Kidney capillary endothelial cell (primary cell): ENCODE results near the gene DNAJB12.
"Not testable (repeated sequence)": the region's sequence is repeated elsewhere in the genome, so short reads cannot be mapped to it uniquely, and the experiment has no call there.

Experiments
- DNase-seq: peaks from one replicate; pipeline ENCODE4 v3.0.0-alpha.2; 2018; ENCODE audit warnings: low spot score

DNAJB12 gene

GRCh38 chr10:72315611-72316385, 38.9 kb downstream of the DNAJB12 start:
- no peak for DNase-seq

DNA sequence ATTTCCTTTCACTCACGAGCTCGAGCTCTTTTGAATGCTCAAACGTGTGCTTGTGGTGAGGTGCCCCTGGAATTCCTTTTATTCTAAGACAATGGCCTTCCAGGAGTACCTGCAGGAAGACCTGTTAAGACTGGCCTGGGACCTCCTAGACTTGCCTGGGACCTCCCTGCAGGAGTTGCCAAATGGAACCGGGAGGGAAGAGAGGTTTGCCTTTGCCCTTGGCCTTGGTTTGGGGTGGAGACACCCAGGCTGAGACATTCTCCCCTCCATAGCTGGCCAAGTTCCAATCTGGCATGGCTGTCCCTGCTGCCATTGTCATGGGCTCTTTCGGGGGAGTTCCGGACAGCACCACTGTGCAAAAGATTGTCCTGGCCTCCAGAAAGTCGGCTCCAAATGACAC, 39.7 kb downstream of the DNAJB12 start:
- no peak for DNase-seq

DNA sequence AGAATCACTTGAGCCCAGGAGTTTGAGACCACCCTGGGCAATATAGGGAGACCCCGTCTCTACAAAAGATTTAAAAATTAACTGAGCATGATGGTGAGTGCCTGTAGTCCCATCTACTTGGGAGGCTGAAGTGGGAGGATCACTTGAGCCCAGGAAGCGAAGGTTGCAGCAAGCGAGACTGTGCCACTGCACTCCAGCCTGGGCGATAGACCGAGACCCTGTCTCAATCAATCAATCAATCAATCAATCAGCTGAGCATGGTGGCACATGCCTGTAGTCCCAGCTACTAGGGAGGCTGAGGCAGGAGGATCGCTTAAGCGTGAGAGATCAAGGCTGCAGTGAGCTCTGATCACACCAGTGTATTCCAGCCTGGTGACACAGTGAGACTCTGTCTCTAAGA, 40.5 kb downstream of the DNAJB12 start:
- DNase-seq: no peak

DNA sequence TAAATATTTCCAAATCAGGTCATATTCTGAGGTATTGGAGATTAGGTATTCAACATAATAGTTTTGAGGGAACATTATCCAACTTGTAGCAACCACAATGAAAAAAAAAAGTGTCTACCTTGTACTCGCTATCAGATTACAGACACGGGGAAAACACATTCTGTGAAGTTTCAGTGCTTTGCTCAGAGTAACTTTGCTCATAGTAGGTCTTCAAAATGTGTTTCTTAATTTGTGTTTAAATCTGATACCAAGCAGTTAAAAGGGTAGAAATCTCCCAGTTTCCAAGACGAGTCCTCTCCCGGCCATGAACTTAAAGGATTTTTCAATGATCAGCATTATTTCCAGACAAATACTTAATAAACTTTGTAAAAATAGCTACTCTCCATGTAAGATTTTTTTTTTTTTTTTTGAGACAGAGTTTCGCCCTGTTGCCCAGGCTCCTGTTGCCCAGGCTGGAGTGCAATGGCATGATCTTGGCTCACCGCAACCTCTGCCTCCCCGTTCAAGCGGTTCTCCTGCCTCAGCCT, 41.8 kb downstream of the DNAJB12 start:
- no peak for DNase-seq

GRCh38 chr10:72311667-72312066, 43.1 kb downstream of the DNAJB12 start:
- DNase-seq: no peak

- DNase-seq: no peak
Measured at GRCh38 chr10:72310636-72311035, 44.1 kb downstream of the DNAJB12 start.

DNA sequence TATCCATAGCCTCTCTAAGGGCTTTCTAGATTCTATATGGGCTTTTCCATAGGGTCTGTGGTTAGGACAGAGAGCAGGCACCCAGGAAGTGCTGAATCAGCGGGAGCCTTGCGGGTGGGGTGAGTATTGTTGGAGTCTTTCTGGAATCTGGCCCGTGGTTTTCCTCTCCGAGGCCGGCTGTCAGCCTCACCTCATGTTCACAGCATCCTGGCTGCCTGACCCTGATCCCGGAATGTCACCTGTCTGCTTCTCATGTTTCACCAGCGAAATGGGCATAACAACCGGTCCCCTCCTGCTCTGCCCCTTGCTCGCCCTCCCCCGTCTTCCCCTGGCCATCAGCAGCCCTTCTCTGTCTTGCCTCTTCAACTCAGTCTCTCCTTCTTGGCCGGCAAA, 44.5 kb downstream of the DNAJB12 start:
- no peak for DNase-seq

- no peak for DNase-seq
Measured at GRCh38 chr10:72309290-72310240, 45.2 kb downstream of the DNAJB12 start.

- peak; percentile 95 for DNase-seq
Measured at GRCh38 chr10:72308320-72308987, 46.3 kb downstream of the DNAJB12 start.

- not testable (repeated sequence) for DNase-seq
Measured at GRCh38 chr10:72307711-72308110, 47.0 kb downstream of the DNAJB12 start.

DNA sequence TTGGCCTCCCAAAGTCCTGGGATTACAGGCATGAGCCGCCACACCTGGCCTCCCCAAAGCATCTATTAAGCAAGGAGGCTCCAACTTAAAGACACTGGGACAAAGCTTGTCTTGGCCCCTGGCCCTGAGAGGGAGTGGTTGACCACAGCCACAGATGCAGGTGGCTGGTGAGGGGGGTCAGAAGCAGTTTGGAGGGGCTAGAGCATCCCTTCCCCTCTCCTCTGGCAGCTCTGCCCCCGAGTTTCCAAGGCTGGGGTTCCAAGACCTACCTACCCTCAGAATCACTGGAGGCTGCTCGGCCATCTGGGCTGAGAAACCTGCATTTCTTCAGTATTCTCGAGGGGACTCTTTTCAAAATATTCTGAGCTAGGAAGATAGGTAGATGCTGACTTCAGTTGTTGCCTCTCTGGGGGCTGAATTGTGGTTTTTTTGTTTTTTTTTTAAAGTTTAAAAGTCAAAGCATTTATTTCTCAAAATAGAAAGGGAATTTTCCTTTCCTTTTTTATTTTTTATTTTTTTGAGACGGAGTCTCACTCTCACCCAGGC, 48.4 kb downstream of the DNAJB12 start:
- DNase-seq: no peak

GRCh38 chr10:72303424-72304128, 51.1 kb downstream of the DNAJB12 start:
- no peak for DNase-seq

DNA sequence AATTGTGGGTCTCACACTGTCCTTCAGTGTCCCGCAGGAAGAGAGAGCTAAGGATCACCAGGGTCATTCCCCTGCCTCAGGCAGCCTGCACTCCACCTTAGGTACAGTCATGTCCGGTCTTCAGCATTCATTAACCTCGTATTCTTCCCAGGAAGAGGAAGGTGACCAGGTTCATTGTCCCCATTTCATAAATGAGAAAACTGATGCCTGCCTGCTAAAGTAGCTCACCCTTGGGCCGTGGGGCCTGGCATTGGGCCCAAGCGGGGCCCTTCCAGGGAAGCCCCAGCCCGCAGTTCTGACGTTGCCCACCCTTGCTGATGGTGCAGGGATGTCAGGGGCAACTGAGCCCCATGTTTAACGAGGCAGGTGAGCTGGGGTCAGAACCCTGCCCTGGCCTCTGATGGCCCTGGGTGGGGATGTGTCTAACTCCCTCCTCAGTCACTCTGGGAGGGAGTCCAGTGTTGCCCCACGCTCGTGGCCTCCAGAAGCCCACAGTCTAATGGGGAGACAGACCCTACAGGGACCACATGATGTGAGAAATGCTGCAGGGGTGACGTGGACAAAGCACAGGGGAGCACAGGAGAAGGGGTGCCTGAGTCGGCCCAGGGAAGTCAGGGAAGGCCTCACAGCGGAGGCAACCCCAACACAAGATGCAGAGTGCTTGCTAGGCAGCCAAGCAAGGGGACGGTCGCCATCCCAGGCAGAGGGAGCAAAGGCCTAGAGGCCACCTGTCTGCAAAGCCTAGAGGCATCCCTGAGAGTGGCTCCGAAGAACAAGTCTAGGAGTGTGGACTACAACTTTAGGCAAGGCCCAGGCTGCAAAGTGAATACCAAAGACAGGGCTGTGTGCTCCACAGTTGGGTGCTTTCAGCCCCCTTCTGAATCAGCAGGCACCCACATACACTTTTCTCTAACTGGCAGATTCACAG, 55.9 kb downstream of the DNAJB12 start:
- DNase-seq: no peak

DNA sequence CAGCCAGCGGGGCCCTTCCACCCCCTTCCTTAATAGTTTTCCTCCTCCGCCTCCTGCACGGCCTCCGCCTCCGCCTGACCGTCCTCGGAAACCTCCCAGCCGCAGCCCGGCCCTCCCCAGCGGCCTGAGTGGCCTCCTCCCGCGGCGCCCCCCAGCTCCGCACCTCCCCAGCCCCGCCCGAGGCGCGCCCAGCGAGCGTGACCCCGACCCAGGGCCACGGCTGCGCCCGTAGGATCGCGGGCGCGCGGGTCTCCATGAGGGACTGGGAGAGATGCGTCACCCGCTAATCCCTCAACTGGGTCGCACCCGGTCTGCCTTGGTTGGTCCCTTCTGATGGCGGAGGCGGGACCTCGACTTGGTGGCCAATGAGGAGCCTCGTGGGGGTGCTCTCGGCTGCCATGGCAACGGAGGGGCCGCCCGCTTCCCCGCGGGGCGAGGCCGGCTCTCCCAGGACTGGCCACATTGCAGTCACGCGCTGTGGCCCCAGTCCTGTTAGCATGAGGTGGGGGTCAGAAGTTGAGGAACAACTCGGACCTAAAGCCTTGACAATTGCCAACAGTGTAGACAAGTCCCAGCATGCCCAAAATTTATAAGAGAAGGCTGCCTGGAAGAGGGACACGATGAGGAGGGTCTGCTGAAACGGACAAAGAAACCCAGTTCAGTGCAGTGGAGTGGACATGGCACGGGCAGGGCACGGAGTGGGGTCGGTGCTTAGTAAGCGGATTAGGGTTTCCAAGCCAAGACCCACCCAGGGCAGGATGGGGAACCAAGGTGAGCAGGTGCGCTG, 56.7 kb downstream of the DNAJB12 start:
- peak; percentile 97 for DNase-seq

DNA sequence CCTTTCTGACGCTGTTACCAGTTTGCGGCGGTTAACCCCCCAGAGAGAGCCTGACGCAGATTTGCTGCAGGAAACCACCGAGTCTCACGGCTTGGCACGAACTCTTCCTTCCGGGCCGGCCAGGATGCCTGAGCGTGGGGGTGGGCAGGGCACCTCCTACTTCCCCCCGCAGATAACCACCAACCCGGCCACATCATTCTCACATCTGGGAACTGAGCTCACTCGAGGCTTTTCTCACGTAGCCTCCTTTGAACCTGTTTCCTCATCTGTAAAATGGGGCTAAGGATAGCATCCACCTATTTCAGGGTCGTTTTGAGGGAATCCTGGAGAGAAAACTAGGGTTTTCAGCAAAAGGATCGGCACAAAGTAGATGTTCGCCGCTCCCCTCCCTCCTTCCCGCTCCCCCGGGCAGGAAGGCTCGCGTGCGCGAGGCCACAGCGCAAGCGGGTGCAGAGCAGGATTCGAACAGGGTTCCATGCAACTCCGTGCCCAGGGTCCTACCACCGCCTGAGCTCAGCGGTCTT, 57.4 kb downstream of the DNAJB12 start:
- DNase-seq: peak; percentile 94

- not testable (repeated sequence) for DNase-seq
Measured at GRCh38 chr10:72296829-72297280, 57.9 kb downstream of the DNAJB12 start.

DNA sequence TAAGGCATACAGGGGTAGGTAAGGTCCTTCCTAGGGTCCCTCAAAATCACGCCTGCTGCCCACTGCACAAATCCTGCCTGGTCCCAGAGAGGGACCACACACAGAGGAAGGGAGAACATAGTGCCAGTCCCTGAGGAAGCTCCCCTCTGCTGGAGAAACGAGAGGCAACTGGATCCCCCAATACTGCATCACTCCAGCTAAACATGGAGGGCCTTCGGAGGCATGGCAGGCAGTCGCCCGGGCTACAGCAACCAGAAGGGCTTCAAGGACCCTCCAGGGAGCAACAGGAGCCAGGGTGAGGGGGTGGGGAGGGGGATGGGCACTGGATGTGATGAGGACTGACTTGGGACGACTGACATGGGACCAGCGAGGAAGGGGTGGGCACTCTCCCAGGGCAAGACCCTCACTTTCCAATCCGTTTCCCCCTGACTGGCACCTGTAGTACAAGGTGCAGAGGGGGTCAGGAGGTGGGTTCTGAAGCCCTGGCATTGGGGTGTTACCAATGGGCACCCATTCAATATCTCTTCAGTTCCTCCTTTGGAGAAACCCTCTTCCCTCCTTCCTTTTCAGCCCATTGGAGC, 59.3 kb downstream of the DNAJB12 start:
- DNase-seq: no peak

DNA sequence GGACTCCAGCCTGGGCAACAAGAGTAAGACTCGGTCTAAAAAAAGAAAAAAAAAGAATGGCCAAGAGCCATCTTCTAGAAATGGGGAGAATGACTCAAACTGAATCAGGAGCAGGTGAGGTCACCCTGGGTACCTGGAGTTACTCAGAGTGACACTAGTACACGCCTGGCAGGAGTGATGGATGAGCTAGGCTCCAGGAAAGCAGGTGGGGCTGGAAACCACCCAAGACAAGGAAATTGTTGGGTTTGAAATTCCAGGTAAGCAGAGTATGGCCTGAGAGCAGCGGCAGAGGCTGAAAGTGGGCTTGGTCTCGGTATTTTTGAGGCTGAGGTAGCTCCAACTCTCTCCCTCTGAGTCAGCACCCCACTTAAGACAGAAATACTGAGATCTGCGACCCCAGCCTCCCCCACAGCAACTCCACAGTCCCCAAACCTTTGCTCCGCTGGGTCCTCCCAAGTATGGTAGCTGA, 62.5 kb downstream of the DNAJB12 start:
- no peak for DNase-seq
